K562 (cell line): Measurements from ENCODE around the gene GGA3. TPM values are rescaled to one million over a fixed set of nuclear protein-coding genes. Genes with fewer than 3 reads are reported as not detected.
A peak's percentile ranks its signal among the peaks of the same experiment; 100 is the strongest.

Experiments used
- BCL6 ChIP-seq: fragments of 250-450 bp; sonication (Bioruptor Pico); IDR thresholded peaks from 2 replicates; pipeline ENCODE4 v1.4.0; 2020
- BMI1 ChIP-seq: fragments of 150-350 bp; IDR thresholded peaks from 2 replicates; pipeline ENCODE4 v1.6.1; 2014; ENCODE audit warnings: low read length
- ELF2 ChIP-seq: fragments of 250-450 bp; sonication (Bioruptor Pico); IDR thresholded peaks from 2 replicates; pipeline ENCODE4 v1.5.0; 2021; ENCODE audit warnings: mild to moderate bottlenecking
- FOSL1 ChIP-seq: fragments of 200-800 bp; sonication (Bioruptor generic); conservative IDR thresholded peaks from 2 replicates; pipeline ENCODE4 v1.6.1; 2016; ENCODE audit warnings: missing genetic modification characterization, missing compliant biosample characterization
- IRF2 ChIP-seq: sonication (generic); formaldehyde crosslinking; IDR thresholded peaks from 2 replicates; pipeline ENCODE4 v1.8.1; 2022; ENCODE audit warnings: mild to moderate bottlenecking, missing genetic modification reagents
- JUND ChIP-seq, 2 experiments: IDR thresholded peaks; 2 replicates in 1 of 2; 3 replicates in 1 of 2; pipeline ENCODE4 v1.6.1; 2011; ENCODE audit warnings: borderline replicate concordance in 2 of 2, low read depth in 2 of 2, low read length in 2 of 2, improper control_type of control experiment in 1 of 2, missing biosample characterization in 1 of 2, missing genetic modification characterization in 1 of 2, missing genetic modification reagents in 1 of 2
- LARP7 ChIP-seq: fragments of 450-650 bp; IDR thresholded peaks from 2 replicates; pipeline ENCODE4 v1.6.1; 2016
- NCOA2 ChIP-seq, 2 experiments: fragments of 450-650 bp; IDR thresholded peaks; 2 replicates each; pipeline ENCODE4 v1.6.1; 2018; ENCODE audit warnings: mild to moderate bottlenecking in 2 of 2, moderate library complexity in 1 of 2; ENCODE audit not compliant: partially characterized antibody in 2 of 2
- SMARCE1 ChIP-seq: fragments of 450-650 bp; IDR thresholded peaks from 2 replicates; pipeline ENCODE4 v1.7.1; 2016; ENCODE audit warnings: mild to moderate bottlenecking
- TGIF2 ChIP-seq: sonication (generic); formaldehyde crosslinking; IDR thresholded peaks from 2 replicates; pipeline ENCODE4 v1.8.1; 2022; ENCODE audit warnings: mild to moderate bottlenecking, missing genetic modification reagents, moderate library complexity
- ZFP30 ChIP-seq: fragments of 250-450 bp; sonication (Bioruptor Pico); IDR thresholded peaks from 2 replicates; pipeline ENCODE4 v1.8.0; 2022; ENCODE audit warnings: moderate library complexity, mild to moderate bottlenecking, inconsistent platforms, borderline replicate concordance
- ZNF217 ChIP-seq: sonication (generic); formaldehyde crosslinking; IDR thresholded peaks from 2 replicates; pipeline ENCODE4 v1.8.0; 2022; ENCODE audit warnings: mild to moderate bottlenecking, missing genetic modification reagents
- ZNF436 ChIP-seq: fragments of 250-450, 450-650 bp; sonication (Bioruptor Pico); formaldehyde crosslinking; IDR thresholded peaks from 2 replicates; pipeline ENCODE4 v1.7.0; 2020; ENCODE audit warnings: mild to moderate bottlenecking
- ZNF77 ChIP-seq: fragments of 250-450 bp; sonication (Bioruptor Pico); IDR thresholded peaks from 2 replicates; pipeline ENCODE4 v1.5.0; 2020
- polyA plus RNA-seq, 8 experiments: library from polyadenylated mRNA; depleted of rRNA in 4 of 8; stranded (reverse) in 5 of 8; unstranded in 3 of 8; fragments of >200 nt; fragmentation: Nextera tagmentation in 2 of 8; fragmentation: Illumina TruSeq in 1 of 8; extraction: Ambion mirVana in 2 of 8; extraction: Trizol in 1 of 8; gene quantifications; 2 replicates each; pipeline versions ENCODE4 v1.2.1 to v1.2.3, GENCODE V29; 2011 to 2014; ENCODE audit warnings: inconsistent platforms in 1 of 8, missing spikeins in 1 of 8
- total RNA-seq, 7 experiments: library from RNA; depleted of rRNA in 6 of 7; stranded (reverse); fragments of >200 nt in 6 of 7; fragmentation: Illumina TruSeq in 2 of 7; extraction: Trizol in 2 of 7; gene quantifications; 2 replicates each; pipeline versions ENCODE4 v1.2.1 to v1.2.3, GENCODE V29; 2011 to 2021; ENCODE audit warnings: low replicate concordance in 1 of 7
- TF ChIP-seq, protein P1 (sequence below): fragments of 250-450 bp; sonication (Bioruptor Pico); IDR thresholded peaks from 2 replicates; pipeline ENCODE4 v1.4.0; 2020; ENCODE audit warnings: mild to moderate bottlenecking, moderate library complexity
- TF ChIP-seq, protein P2 (sequence below): fragments of 450-650 bp; formaldehyde crosslinking; IDR thresholded peaks from 2 replicates; pipeline ENCODE4 v1.4.0; 2022; ENCODE audit warnings: missing genetic modification characterization
- TF ChIP-seq, protein P3 (sequence below): fragments of 450-650 bp; IDR thresholded peaks from 2 replicates; pipeline ENCODE4 v1.6.1; 2016; ENCODE audit warnings: borderline replicate concordance

Gene GGA3
- total and polyA plus RNA-seq, 9 of the 15 experiments (the other 6 are each of a cell fraction or from before 2014, with no cell fraction given), result 5.7 to 64.9 (median 25.4) TPM

DNA sequence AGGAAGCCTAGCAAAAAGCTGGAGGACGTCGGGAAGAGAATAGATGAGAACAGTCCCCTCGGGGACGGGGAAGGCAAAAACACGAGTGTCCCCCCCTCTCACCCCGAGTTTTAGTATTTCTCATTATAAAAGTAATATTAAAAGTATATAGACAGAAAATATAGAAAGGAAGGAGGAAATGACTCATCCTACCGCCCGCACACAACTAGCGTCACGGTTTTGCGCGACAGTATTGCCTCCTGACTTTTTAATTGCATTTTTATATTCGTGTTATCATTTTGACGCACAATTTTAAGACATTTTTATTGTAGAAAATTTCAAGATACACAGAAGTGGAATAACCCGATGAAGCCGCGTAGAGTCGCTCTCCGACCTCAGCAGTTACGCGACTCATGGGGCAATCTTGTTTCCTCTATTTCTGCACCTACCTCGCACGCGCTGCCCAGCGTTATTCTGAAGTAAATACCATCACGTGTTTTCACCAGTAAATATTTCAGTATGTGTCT is 28.5 kb upstream of the GGA3 start (continued):
- TF ChIP-seq BMI1, result no peak
- TF ChIP-seq BCL6 (CRISPR knock-in tag), result no peak
- TF ChIP-seq ZNF436, result no peak
- no peak for TF ChIP-seq ELF2 (CRISPR knock-in tag)
- TF ChIP-seq, protein P1, sequence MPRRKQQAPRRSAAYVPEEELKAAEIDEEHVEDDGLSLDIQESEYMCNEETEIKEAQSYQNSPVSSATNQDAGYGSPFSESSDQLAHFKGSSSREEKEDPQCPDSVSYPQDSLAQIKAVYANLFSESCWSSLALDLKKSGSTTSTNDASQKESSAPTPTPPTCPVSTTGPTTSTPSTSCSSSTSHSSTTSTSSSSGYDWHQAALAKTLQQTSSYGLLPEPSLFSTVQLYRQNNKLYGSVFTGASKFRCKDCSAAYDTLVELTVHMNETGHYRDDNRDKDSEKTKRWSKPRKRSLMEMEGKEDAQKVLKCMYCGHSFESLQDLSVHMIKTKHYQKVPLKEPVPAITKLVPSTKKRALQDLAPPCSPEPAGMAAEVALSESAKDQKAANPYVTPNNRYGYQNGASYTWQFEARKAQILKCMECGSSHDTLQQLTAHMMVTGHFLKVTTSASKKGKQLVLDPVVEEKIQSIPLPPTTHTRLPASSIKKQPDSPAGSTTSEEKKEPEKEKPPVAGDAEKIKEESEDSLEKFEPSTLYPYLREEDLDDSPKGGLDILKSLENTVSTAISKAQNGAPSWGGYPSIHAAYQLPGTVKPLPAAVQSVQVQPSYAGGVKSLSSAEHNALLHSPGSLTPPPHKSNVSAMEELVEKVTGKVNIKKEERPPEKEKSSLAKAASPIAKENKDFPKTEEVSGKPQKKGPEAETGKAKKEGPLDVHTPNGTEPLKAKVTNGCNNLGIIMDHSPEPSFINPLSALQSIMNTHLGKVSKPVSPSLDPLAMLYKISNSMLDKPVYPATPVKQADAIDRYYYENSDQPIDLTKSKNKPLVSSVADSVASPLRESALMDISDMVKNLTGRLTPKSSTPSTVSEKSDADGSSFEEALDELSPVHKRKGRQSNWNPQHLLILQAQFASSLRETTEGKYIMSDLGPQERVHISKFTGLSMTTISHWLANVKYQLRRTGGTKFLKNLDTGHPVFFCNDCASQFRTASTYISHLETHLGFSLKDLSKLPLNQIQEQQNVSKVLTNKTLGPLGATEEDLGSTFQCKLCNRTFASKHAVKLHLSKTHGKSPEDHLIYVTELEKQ (CRISPR knock-in tag), result no peak
- no peak for TF ChIP-seq IRF2 (CRISPR knock-in tag)
- TF ChIP-seq LARP7, result no peak
- no peak for TF ChIP-seq NCOA2 (IDR thresholded peaks at IDR 0.05; ENCODE audit: partially characterized antibody in 2 of 2)
- TF ChIP-seq TGIF2 (CRISPR knock-in tag), result no peak
- TF ChIP-seq ZNF217, result no peak
- no peak for TF ChIP-seq ZNF77 (CRISPR knock-in tag)
- TF ChIP-seq, protein P2, sequence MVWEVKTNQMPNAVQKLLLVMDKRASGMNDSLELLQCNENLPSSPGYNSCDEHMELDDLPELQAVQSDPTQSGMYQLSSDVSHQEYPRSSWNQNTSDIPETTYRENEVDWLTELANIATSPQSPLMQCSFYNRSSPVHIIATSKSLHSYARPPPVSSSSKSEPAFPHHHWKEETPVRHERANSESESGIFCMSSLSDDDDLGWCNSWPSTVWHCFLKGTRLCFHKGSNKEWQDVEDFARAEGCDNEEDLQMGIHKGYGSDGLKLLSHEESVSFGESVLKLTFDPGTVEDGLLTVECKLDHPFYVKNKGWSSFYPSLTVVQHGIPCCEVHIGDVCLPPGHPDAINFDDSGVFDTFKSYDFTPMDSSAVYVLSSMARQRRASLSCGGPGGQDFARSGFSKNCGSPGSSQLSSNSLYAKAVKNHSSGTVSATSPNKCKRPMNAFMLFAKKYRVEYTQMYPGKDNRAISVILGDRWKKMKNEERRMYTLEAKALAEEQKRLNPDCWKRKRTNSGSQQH, result peak; percentile 54; the same call in 1 of the 2 replicates
- peak; percentile 74 for TF ChIP-seq JUND (IDR thresholded peaks at IDR 0.05; ENCODE audit: borderline replicate concordance, low read depth, low read length)
- peak; percentile 70 for TF ChIP-seq JUND (tag; IDR thresholded peaks at IDR 0.05; ENCODE audit: borderline replicate concordance, low read depth, low read length)
- TF ChIP-seq, protein P3, sequence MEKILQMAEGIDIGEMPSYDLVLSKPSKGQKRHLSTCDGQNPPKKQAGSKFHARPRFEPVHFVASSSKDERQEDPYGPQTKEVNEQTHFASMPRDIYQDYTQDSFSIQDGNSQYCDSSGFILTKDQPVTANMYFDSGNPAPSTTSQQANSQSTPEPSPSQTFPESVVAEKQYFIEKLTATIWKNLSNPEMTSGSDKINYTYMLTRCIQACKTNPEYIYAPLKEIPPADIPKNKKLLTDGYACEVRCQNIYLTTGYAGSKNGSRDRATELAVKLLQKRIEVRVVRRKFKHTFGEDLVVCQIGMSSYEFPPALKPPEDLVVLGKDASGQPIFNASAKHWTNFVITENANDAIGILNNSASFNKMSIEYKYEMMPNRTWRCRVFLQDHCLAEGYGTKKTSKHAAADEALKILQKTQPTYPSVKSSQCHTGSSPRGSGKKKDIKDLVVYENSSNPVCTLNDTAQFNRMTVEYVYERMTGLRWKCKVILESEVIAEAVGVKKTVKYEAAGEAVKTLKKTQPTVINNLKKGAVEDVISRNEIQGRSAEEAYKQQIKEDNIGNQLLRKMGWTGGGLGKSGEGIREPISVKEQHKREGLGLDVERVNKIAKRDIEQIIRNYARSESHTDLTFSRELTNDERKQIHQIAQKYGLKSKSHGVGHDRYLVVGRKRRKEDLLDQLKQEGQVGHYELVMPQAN, result no peak
- peak; percentile 96 for TF ChIP-seq FOSL1
- no peak for TF ChIP-seq ZFP30 (CRISPR knock-in tag)
- TF ChIP-seq SMARCE1, result peak; percentile 77
